ENCODE measurements around the gene RDH5. TPM values are rescaled to one million over a fixed set of nuclear protein-coding genes. Genes with fewer than 3 reads are reported as not detected.

RDH5 gene
- total and polyA plus RNA-seq, 11 donors, result 5.9 to 42.4 (median 17.4) TPM

DNA sequence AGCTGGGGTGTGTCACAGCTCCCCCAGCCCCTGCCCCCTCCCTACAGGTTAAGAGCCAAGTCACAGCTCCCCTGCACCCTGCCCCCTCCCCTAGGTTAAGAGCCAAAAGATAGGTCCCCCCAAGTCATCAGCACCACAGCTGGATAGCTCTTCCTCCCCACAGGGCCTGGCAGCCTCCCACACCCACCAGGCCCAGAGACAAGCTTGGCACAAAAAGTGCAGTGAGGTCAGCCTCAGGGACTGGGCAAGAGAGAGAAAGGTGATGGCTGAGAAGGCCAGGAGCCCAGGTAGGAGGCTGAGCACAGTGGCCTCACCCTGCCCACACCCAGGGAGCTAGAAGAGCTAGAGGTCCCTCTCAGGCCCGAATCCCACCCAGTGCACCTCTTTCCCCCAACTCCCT, 21.2 kb upstream of the RDH5 start:
- Histone ChIP-seq H3K27ac (peak overlapping the region in 6 of 12 donors; percentile 1 to 99 (median 36)), H3K4me1 (peaks cover 0 to 49% (median 24%) of the 10 kb centered on the region in 12 donors), H3K36me3 (peaks cover 0 to 76% (median 39%) of the 10 kb centered on the region in 9 donors), H3K4me3 (no peak overlapping the region), H3K9me3 (no peaks in the 10 kb centered on the region), H3K27me3 (no peaks in the 10 kb centered on the region)
- no peak for DNase-seq
- 75 to 92% (median 83%) methylated on average over 1 of the region's 1 CpG for WGBS, 4 donors
- intact Hi-C loops (cut with DNase I), result no loop called here
- TF ChIP-seq, protein P1, sequence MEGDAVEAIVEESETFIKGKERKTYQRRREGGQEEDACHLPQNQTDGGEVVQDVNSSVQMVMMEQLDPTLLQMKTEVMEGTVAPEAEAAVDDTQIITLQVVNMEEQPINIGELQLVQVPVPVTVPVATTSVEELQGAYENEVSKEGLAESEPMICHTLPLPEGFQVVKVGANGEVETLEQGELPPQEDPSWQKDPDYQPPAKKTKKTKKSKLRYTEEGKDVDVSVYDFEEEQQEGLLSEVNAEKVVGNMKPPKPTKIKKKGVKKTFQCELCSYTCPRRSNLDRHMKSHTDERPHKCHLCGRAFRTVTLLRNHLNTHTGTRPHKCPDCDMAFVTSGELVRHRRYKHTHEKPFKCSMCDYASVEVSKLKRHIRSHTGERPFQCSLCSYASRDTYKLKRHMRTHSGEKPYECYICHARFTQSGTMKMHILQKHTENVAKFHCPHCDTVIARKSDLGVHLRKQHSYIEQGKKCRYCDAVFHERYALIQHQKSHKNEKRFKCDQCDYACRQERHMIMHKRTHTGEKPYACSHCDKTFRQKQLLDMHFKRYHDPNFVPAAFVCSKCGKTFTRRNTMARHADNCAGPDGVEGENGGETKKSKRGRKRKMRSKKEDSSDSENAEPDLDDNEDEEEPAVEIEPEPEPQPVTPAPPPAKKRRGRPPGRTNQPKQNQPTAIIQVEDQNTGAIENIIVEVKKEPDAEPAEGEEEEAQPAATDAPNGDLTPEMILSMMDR (IDR thresholded peaks at IDR 0.05), result no peak
- TF ChIP-seq POLR2A (IDR thresholded peaks at IDR 0.05), result no peak
- no peak for ATAC-seq

DNA sequence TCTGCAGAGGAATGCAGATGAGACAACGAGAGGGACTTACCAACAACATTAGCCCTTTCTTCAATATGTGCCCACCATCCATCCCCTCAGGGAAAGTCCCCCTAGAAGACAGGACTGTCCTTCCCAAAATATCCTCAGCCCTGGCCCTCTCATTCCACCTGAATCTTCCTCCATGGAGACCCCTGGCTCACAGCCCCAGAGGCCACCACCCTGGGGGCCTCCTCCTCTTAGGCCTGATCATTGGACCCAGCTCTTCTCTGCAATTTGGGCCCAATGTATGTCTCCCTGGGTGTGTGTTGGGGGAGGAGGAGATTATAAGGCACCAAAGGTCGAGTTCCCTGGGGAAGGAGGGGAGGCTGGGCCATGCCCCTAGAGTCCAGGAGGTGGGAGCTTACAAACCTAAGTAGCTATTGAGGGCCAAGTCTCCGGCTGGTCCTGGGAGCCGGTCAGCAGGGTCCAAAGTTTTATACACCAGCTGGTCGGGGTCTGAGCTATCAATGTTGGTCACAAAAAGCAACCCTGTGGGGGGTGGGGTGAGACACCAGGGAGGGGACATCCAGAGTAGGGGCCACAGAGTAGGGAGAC, 20.6 kb upstream of the RDH5 start:
- peaks cover 0 to 70% (median 33%) of the 10 kb centered on the region in 9 donors for H3K36me3 ChIP-seq
- no peak overlapping the region for H3K4me3 ChIP-seq
- TF ChIP-seq POLR2A (IDR thresholded peaks at IDR 0.05), result no peak
- TF ChIP-seq, protein P1 (IDR thresholded peaks at IDR 0.05), result no peak
- peak overlapping the region in 8 of 12 donors; percentile 1 to 99 (median 46) for H3K27ac ChIP-seq
- 66 to 85% (median 72%) methylated on average over 5 of the region's 5 CpGs for WGBS, 4 donors
- no peaks in the 10 kb centered on the region for H3K9me3 ChIP-seq
- no peaks in the 10 kb centered on the region for H3K27me3 ChIP-seq
- ATAC-seq (no peak), DNase-seq (no peak)
- intact Hi-C loops (cut with DNase I), result loop anchor here in 1 of 10 donors (5.0 kb wide), 1 partner anchor 42 kb away; no protein-coding TSS in a partner anchor
- H3K4me1 ChIP-seq, result peaks cover 0 to 55% (median 25%) of the 10 kb centered on the region in 12 donors

DNA sequence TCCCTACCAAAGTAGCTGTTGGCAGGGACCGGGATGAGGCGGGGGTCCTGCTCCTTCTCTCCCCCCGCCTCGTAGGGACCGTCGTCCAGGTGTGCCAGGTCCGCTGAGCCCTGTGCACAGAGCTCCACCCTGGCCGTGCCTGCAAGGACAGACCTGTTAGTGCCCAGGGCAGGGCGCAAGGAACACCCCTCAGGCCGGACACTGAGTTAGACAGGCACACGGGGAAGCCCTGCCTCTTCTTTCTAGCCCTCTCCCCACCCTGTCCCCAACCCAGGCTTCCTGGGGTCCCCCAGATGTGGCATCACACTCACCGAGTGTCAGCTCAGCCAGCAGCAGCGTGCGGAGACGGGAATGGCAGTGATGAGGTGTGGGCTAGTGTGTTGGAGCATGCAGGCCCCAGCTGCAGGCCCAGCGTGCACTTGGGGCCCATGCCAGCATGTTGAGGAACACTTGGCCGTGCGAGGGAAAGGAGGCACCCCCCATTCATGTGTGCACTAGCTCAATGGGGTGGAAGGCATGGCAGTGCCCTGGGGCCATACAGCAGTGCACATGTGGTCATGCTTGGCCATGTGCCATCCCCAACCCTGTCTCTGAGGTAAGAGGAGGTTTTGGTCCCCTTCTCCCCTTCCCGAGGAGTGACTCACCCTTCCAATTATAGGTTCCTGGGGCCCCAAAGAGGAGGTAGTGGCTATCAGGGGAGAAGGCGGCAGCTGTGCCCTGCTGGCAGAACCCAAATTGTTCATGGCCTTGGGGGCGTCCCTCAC, 19.8 kb upstream of the RDH5 start:
- peak; percentile 7 to 34 (median 30) for ATAC-seq
- no peaks in the 10 kb centered on the region for H3K9me3 ChIP-seq
- intact Hi-C loops (cut with DNase I), result loop anchor here in 1 of 10 donors (5.0 kb wide), 1 partner anchor 43 kb away; no protein-coding TSS in a partner anchor
- H3K27ac ChIP-seq, result peak overlapping the region in 10 of 12 donors; percentile 6 to 99 (median 46)
- WGBS, 4 donors, result 59 to 71% (median 67%) methylated on average over 19 to 21 of the region's 21 CpGs
- H3K36me3 ChIP-seq, result peaks cover 0 to 61% (median 24%) of the 10 kb centered on the region in 9 donors
- H3K27me3 ChIP-seq, result no peaks in the 10 kb centered on the region
- TF ChIP-seq POLR2A (IDR thresholded peaks at IDR 0.05), result no peak
- TF ChIP-seq, protein P1 (IDR thresholded peaks at IDR 0.05), result no peak
- H3K4me3 ChIP-seq, result no peak overlapping the region
- peak in 3 of 5 donors; percentile 51 to 74 (median 67) for DNase-seq
- H3K4me1 ChIP-seq, result peaks cover 0 to 61% (median 27%) of the 10 kb centered on the region in 12 donors

DNA sequence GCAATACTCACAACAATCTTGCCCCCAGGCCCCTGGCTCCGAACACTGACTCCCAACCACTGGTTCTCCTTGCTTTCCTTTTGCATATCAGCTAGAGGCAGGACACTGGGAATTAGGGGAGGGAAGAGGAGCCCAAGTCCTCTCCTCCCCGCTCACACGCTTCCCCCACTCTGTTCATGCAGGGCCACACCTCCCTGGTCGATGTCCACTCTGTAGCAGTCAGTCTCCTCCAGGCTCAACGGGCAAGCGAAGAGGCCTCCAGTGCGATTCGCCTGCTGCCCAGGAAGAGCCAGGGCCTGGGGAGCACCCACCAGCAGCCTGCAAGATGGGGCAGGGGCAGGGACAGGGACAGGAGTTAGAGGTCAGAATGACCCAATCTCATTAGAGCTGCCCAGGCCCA, 17.3 kb upstream of the RDH5 start:
- peak overlapping the region in 8 of 12 donors; percentile 9 to 87 (median 74) for H3K4me3 ChIP-seq
- H3K27ac ChIP-seq, result peak overlapping the region; percentile 65 to 99 (median 92)
- H3K36me3 ChIP-seq, result peaks cover 0 to 37% (median 3%) of the 10 kb centered on the region in 9 donors
- H3K4me1 ChIP-seq, result peaks cover 4 to 77% (median 27%) of the 10 kb centered on the region in 12 donors
- intact Hi-C loops (cut with DNase I), result loop anchor here in 1 of 10 donors (5.0 kb wide), 1 partner anchor 46 kb away; no protein-coding TSS in a partner anchor
- H3K27me3 ChIP-seq, result no peaks in the 10 kb centered on the region
- no peaks in the 10 kb centered on the region for H3K9me3 ChIP-seq
- peak in 2 of 5 donors; percentile 27 to 33 for DNase-seq
- peak in 1 of 4 donors; percentile 0 for ATAC-seq
- TF ChIP-seq, protein P1 (IDR thresholded peaks at IDR 0.05), result no peak
- 29 to 72% (median 67%) methylated on average over 8 of the region's 8 CpGs for WGBS, 4 donors

Measured in heart left ventricle (tissue), 16 donors.